IMR-90 (cell line): ENCODE data around the gene FNIP2. TPM values are rescaled to one million over a fixed set of nuclear protein-coding genes. Genes with fewer than 3 reads are reported as not detected.

Experiments used
- ATAC-seq: fragments of 200-7000 bp; cut with Tn5 transposase; 2 replicates; pipeline ENCODE4 v1.9.1; 2020; ENCODE audit warnings: low read depth, mild to moderate bottlenecking, moderate library complexity
- BruUV-seq: library from RNA; stranded (reverse); fragments of 400-500 nt; replicated peaks from 2 replicates; lab custom pipeline; 2021; lab: Mats Ljungman, UMichigan
- CTCF ChIA-PET: fragments of 300-600 bp; formaldehyde crosslinking; extraction: SDS; loops from one replicate; lab custom pipeline; 2021; ENCODE audit warnings: antibody characterized with exemption; lab: Yijun Ruan, JAX
- POLR2A ChIA-PET: fragments of 300-600 bp; sonication (Branson Sonifier 250); formaldehyde crosslinking; loops from one replicate; lab custom pipeline; 2022; ENCODE audit warnings: antibody characterized with exemption; ENCODE audit not compliant: unreplicated experiment; lab: Charles Lee
- DNase-seq: peaks from one replicate; pipeline ENCODE4 v3.0.0; 2013
- H2AFZ ChIP-seq: replicated peaks from 2 replicates; pipeline ENCODE3; 2013; ENCODE audit warnings: low read length, mild to moderate bottlenecking; ENCODE audit not compliant: poor library complexity
- H2AK5ac ChIP-seq: 2 replicates; pipeline ENCODE4 v1.6.1; 2013; ENCODE audit warnings: low read depth, low read length, inconsistent platforms
- H2AK9ac ChIP-seq: replicated peaks from 2 replicates; pipeline ENCODE3; 2013; ENCODE audit warnings: mild to moderate bottlenecking, low read depth, low read length, moderate library complexity; ENCODE audit not compliant: poor library complexity
- H2BK120ac ChIP-seq: 2 replicates; pipeline ENCODE4 v1.6.1; 2013; ENCODE audit warnings: low read depth, low read length, inconsistent platforms
- H2BK15ac ChIP-seq: 3 replicates; pipeline ENCODE4 v1.6.1; 2013; ENCODE audit warnings: low read depth, low read length, inconsistent platforms
- H2BK20ac ChIP-seq: 2 replicates; pipeline ENCODE4 v1.6.1; 2013; ENCODE audit warnings: low read depth, mild to moderate bottlenecking, inconsistent platforms, low read length, moderate library complexity
- H2BK5ac ChIP-seq: 2 replicates; pipeline ENCODE4 v1.6.1; 2013; ENCODE audit warnings: mild to moderate bottlenecking, low read depth, low read length, inconsistent platforms; ENCODE audit not compliant: poor library complexity, severe bottlenecking
- H3K14ac ChIP-seq: replicated peaks from 2 replicates; pipeline ENCODE4 v1.6.1; 2013; ENCODE audit warnings: low read depth, low read length, inconsistent platforms
- H3K18ac ChIP-seq: 2 replicates; pipeline ENCODE4 v1.6.1; 2013; ENCODE audit warnings: low read depth, low read length, control low read depth
- H3K23ac ChIP-seq: 2 replicates; pipeline ENCODE4 v1.6.1; 2013; ENCODE audit warnings: low read depth, low read length, inconsistent platforms
- H3K27ac ChIP-seq: 2 replicates; pipeline ENCODE4 v1.5.1; 2013; ENCODE audit warnings: mild to moderate bottlenecking, control low read depth, low read length; ENCODE audit not compliant: insufficient read depth
- H3K27me3 ChIP-seq: 2 replicates; pipeline ENCODE4 v1.6.1; 2013; ENCODE audit warnings: low read length; ENCODE audit not compliant: control insufficient read depth, insufficient read depth
- H3K36me3 ChIP-seq: 2 replicates; pipeline ENCODE4 v1.6.1; 2013; ENCODE audit warnings: low read length, mixed read lengths; ENCODE audit not compliant: control insufficient read depth, insufficient read depth
- H3K4ac ChIP-seq: 2 replicates; pipeline ENCODE4 v1.6.1; 2013; ENCODE audit warnings: low read depth, low read length, inconsistent platforms
- H3K4me1 ChIP-seq: 2 replicates; pipeline ENCODE4 v1.6.1; 2013; ENCODE audit warnings: low read length, mixed read lengths; ENCODE audit not compliant: control insufficient read depth, insufficient read depth
- H3K4me2 ChIP-seq: 2 replicates; pipeline ENCODE4 v1.6.1; 2013; ENCODE audit warnings: low read depth, mild to moderate bottlenecking, control low read depth, low read length, moderate library complexity
- H3K4me3 ChIP-seq: 2 replicates; pipeline ENCODE4 v1.5.1; 2013; ENCODE audit warnings: low read depth, mild to moderate bottlenecking, control low read depth, low read length, moderate library complexity; ENCODE audit not compliant: insufficient read depth
- H3K56ac ChIP-seq: 2 replicates; pipeline ENCODE4 v1.6.1; 2013; ENCODE audit warnings: low read length, inconsistent platforms; ENCODE audit not compliant: insufficient read depth; ENCODE audit errors: extremely low read depth
- H3K79me1 ChIP-seq, 2 experiments: 2 replicates each; pipeline ENCODE4 v1.6.1; 2013; ENCODE audit warnings: low read length in 2 of 2, inconsistent platforms in 1 of 2, low read depth in 1 of 2
- H3K9ac ChIP-seq: 2 replicates; pipeline ENCODE4 v1.6.1; 2013; ENCODE audit warnings: low read depth, low read length, control low read depth
- H3K9me1 ChIP-seq: 2 replicates; pipeline ENCODE4 v1.6.1; 2013; ENCODE audit warnings: low read length, inconsistent platforms; ENCODE audit not compliant: insufficient read depth
- H3K9me3 ChIP-seq: 2 replicates; pipeline ENCODE4 v1.6.1; 2013; ENCODE audit warnings: low read length; ENCODE audit not compliant: control insufficient read depth, insufficient read depth
- H4K20me1 ChIP-seq: 2 replicates; pipeline ENCODE4 v1.6.1; 2013; ENCODE audit warnings: low read length, inconsistent platforms; ENCODE audit not compliant: insufficient read depth
- H4K5ac ChIP-seq: 2 replicates; pipeline ENCODE4 v1.6.1; 2013; ENCODE audit warnings: mild to moderate bottlenecking, low read depth, low read length, control low read depth
- H4K8ac ChIP-seq, 2 experiments: 2 replicates each; pipeline ENCODE4 v1.6.1; 2013; ENCODE audit warnings: low read depth in 2 of 2, low read length in 2 of 2, control low read depth in 1 of 2, inconsistent platforms in 1 of 2
- H4K91ac ChIP-seq: 2 replicates; pipeline ENCODE4 v1.6.1; 2013; ENCODE audit warnings: low read depth, low read length, inconsistent platforms; ENCODE audit not compliant: insufficient read depth
- CEBPB ChIP-seq: IDR thresholded peaks from 2 replicates; pipeline ENCODE4 v1.6.1; 2012; ENCODE audit warnings: low read depth, low read length, improper control_type of control experiment
- RCOR1 ChIP-seq: IDR thresholded peaks from 2 replicates; pipeline ENCODE4 v1.6.1; 2012; ENCODE audit warnings: mild to moderate bottlenecking, low read length, improper control_type of control experiment; ENCODE audit not compliant: insufficient replicate concordance
- WGBS, 2 experiments: methylation state at CpG; one replicate each; pipeline versions ENCODE4 v1.1.5 to v1.1.7; 2013; ENCODE audit warnings: missing lambda C conversion rate in 2 of 2; ENCODE audit not compliant: insufficient read length in 1 of 2; ENCODE audit errors: extremely low coverage in 2 of 2; 5-methylcytosine and 5-hydroxymethylcytosine counted together
- dilution Hi-C: fragments of 300-500 bp; cut with HindIII; formaldehyde crosslinking; loops from one replicate; pipeline ENCODE4 v1.14.3; 2018; ENCODE audit warnings: low sequenced_read_pairs; ENCODE audit not compliant: unreplicated experiment
- in situ Hi-C: fragments of 300-500 bp; cut with MboI; formaldehyde crosslinking; loops from 3 replicates; pipeline ENCODE4 v1.14.3; 2019; ENCODE audit warnings: low sequenced_read_pairs, inconsistent platforms, mixed read lengths
- intact Hi-C: fragments of 100-400 bp; cut with micrococcal nuclease; formaldehyde crosslinking; loops from 2 replicates; pipeline ENCODE4 v1.10.0; 2022
- polyA plus RNA-seq, 3 experiments: library from polyadenylated mRNA; depleted of rRNA; stranded (reverse); fragments of >200 nt; gene quantifications; 2 replicates each; pipeline ENCODE4 v1.2.3, GENCODE V29; 2012; ENCODE audit warnings: low replicate concordance in 1 of 3
- total RNA-seq: library from RNA; depleted of rRNA; stranded (reverse); fragments of >200 nt; gene quantifications from 2 replicates; pipeline ENCODE4 v1.2.3, GENCODE V29; 2012

Gene FNIP2
- total and polyA plus RNA-seq, 2 of the 4 experiments (the other 2 are of a cell fraction) = 4.7 to 24.6 TPM

DNA sequence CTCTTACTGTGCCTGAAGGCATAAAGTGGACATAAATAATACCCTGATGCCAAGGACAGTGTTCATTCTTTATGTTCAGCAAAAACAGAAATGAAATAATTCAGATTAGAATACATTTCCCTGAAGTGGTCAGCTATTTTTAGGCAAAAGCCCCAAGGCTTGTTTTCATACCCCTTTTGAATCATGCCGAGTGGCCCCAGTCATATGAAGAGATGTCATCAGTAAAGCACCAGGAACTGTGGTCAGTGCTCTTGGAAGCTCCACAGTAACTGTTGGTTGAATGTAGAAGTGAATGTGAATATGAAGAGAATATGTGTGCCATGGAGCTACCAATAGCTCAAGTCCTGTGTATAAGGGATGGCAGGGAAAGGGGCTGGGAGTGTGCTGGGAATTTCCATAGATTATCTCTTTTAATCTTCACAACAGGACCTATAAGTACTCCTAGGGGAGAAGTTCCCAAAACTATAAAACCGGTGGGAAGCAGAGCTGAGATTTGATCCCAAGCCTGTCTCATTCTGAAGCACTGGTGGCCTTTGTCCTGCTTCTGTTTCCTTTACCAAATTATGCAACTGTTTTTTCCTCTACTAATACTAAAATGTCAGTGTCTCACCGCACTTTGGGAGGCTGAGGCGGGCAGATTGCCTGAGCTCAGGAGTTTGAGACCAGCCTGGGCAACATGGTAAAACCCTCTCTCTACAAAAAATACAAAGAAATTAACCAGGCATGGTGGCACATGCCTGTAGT, 52.6 kb downstream of the FNIP2 start:
- in situ Hi-C loops (no loop called here), intact Hi-C loops (no loop called here), dilution Hi-C loops (no loop called here)
- Histone ChIP-seq H2BK120ac (no peak overlapping the region; the same call in 1 of the 2 replicates), H3K23ac (peak overlapping the region; percentile 1; the same call in 1 of the 2 replicates), H2AK5ac (no peak overlapping the region), H2BK5ac (no peak overlapping the region), H4K8ac (no peak overlapping the region), H3K27me3 (no peaks in the 10 kb centered on the region), H2AK9ac (no peak overlapping the region), H2AFZ (no peak overlapping the region), H4K20me1 (no peaks in the 10 kb centered on the region), H3K9ac (no peak overlapping the region), H2BK15ac (no peak overlapping the region), H3K18ac (0 out of 2 replicates have a peak overlapping the region, but pooled peaks have one; percentile 0), H3K4me2 (no peak overlapping the region; the same call in 1 of the 2 replicates), H3K56ac (no peak overlapping the region), H3K14ac (peak overlapping the region; percentile 62; the same call in 1 of the 2 replicates), H3K9me3 (no peaks in the 10 kb centered on the region), H4K5ac (no peak overlapping the region), H2BK20ac (no peak overlapping the region; the same call in 1 of the 2 replicates), H3K27ac (no peak overlapping the region), H3K79me1 (peaks cover 29 to 60% of the 10 kb centered on the region in 2 experiments; a peak in 3 of 4 replicates), H3K4ac (peak overlapping the region; percentile 46; the same call in 1 of the 2 replicates), H3K9me1 (peaks cover 18% of the 10 kb centered on the region), H3K36me3 (no peaks in the 10 kb centered on the region), H4K91ac (no peak overlapping the region), H3K4me3 (no peak overlapping the region), H3K4me1 (peaks cover 25% of the 10 kb centered on the region)
- TF ChIP-seq RCOR1 (no peak), CEBPB (no peak)
- ChIA-PET CTCF (no interaction called here), POLR2A (no interaction called here)
- no peak for ATAC-seq
- no TSS peak for BruUV-seq
- WGBS, 2 experiments = no CpG with 5 or more reads among the region's 4 CpGs
- peak; percentile 55 for DNase-seq
